GM12891 (cell line): Measurements from ENCODE around the gene RASA3.

Experiments used
- POLR2A ChIP-seq: IDR thresholded peaks from 2 replicates; pipeline ENCODE4 v1.6.1; 2011; ENCODE audit warnings: low read depth, low read length, control low read depth
- POLR2AphosphoS5 ChIP-seq: IDR thresholded peaks from 2 replicates; pipeline ENCODE4 v1.6.1; 2011; ENCODE audit warnings: low read depth, low read length, control low read depth
- TAF1 ChIP-seq: IDR thresholded peaks from 2 replicates; pipeline ENCODE4 v1.6.1; 2011; ENCODE audit warnings: low read depth, low read length, control low read depth

DNA sequence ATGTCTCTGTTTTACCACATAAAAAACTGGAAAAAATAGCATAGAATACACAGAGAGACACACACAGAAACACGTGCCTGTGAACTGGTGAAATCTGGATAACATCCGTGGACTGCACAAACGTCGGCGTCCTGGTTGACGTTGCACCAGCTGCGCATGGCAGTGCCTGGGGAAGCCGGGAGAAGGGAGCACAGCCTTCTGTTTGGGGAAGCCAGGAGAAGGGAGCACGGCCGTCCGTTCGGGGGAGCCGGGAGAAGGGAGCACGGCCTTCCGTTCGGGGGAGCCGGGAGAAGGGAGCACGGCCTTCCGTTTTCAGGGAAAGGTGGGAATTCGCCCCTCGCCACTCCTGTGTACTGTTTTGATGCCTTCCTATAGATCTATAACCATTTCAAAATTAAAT is 94.7 kb downstream of the RASA3 start:
- TF ChIP-seq POLR2AphosphoS5 (no peak), POLR2A (no peak), TAF1 (no peak)
